Natural killer cell (primary cell): ENCODE results near the gene ACAT2. TPM values are rescaled to one million over a fixed set of nuclear protein-coding genes. Genes with fewer than 3 reads are reported as not detected.

ENCODE experiments used
- ATAC-seq, 3 donors: fragments of 150-1000 bp in 2 of 3; fragments of 200-7000 bp in 1 of 3; cut with Tn5 transposase; 1 replicate in 1 of 3; 2 replicates in 2 of 3; pipeline ENCODE4 v1.10.0; 2021; ENCODE audit warnings: mild to moderate bottlenecking in 2 of 3, moderate library complexity in 2 of 3
- DNase-seq, 2 donors: peaks; one replicate each; pipeline versions ENCODE4 v3.0.0 to v3.0.0-alpha.2; 2013 to 2021; ENCODE audit warnings: mixed read lengths in 1 of 2
- H3K27ac ChIP-seq: one replicate; pipeline ENCODE4 v1.5.1; 2013; ENCODE audit warnings: mild to moderate bottlenecking, low read length
- H3K27me3 ChIP-seq: one replicate; pipeline ENCODE4 v1.6.1; 2013; ENCODE audit warnings: low read length; ENCODE audit not compliant: control insufficient read depth, insufficient read depth
- H3K36me3 ChIP-seq: one replicate; pipeline ENCODE4 v1.6.1; 2013; ENCODE audit warnings: low read length; ENCODE audit not compliant: control insufficient read depth, insufficient read depth
- H3K4me1 ChIP-seq: one replicate; pipeline ENCODE4 v1.6.1; 2013; ENCODE audit warnings: low read length; ENCODE audit not compliant: control insufficient read depth, insufficient read depth
- H3K4me3 ChIP-seq: one replicate; pipeline ENCODE4 v1.5.1; 2013; ENCODE audit warnings: low read length
- H3K9me3 ChIP-seq: one replicate; pipeline ENCODE4 v1.6.1; 2013; ENCODE audit warnings: low read length; ENCODE audit not compliant: control insufficient read depth, insufficient read depth
- H3K27ac Mint-ChIP-seq, 2 donors: one replicate each; pipeline ENCODE4 v1.8.0; 2022; ENCODE audit warnings: mild to moderate bottlenecking in 2 of 2, mixed read lengths in 2 of 2, moderate library complexity in 1 of 2
- H3K27me3 Mint-ChIP-seq, 2 donors: one replicate each; pipeline ENCODE4 v1.8.0; 2022; ENCODE audit warnings: low read depth in 2 of 2, mixed read lengths in 2 of 2
- H3K36me3 Mint-ChIP-seq: one replicate; pipeline ENCODE4 v1.8.0; 2022; ENCODE audit warnings: mixed read lengths
- H3K4me1 Mint-ChIP-seq, 2 donors: one replicate each; pipeline ENCODE4 v1.8.0; 2022; ENCODE audit warnings: mixed read lengths in 2 of 2
- H3K4me3 Mint-ChIP-seq: one replicate; pipeline ENCODE4 v1.8.0; 2022; ENCODE audit warnings: mild to moderate bottlenecking, moderate library complexity, mixed read lengths
- H3K9me3 Mint-ChIP-seq, 2 donors: one replicate each; pipeline ENCODE4 v1.8.0; 2022; ENCODE audit warnings: mixed read lengths in 2 of 2
- CTCF ChIP-seq: fragments of 200-600 bp; IDR thresholded peaks from one replicate; pipeline ENCODE4 v1.8.0; 2022; ENCODE audit warnings: antibody characterized with exemption
- WGBS: methylation state at CpG from one replicate; pipeline ENCODE4 v1.1.7; 2013; ENCODE audit warnings: missing lambda C conversion rate; ENCODE audit not compliant: insufficient coverage; 5-methylcytosine and 5-hydroxymethylcytosine counted together
- intact Hi-C: fragments of 100-400 bp; cut with micrococcal nuclease; formaldehyde crosslinking; loops from one replicate; pipeline ENCODE4 v1.14.2; 2022
- total RNA-seq, 4 donors: library from RNA; stranded (reverse); fragments of 120-200 nt in 1 of 4; gene quantifications; one replicate each; pipeline versions ENCODE4 v1.2.3 to v1.2.4, GENCODE V29; 2013 to 2022

ACAT2 gene
- total RNA-seq, 3 donors from 2014 or later (not counting 1 experiment from before 2014, with no cell fraction given), result 21.7 to 31.7 (median 26.5) TPM

- Histone ChIP-seq H3K27ac (peak overlapping the region; percentile 81), H3K4me3 (peak overlapping the region; percentile 98), H3K4me1 (peaks cover 14% of the 10 kb centered on the region), H3K36me3 (peaks cover 26% of the 10 kb centered on the region), H3K27me3 (no peaks in the 10 kb centered on the region), H3K9me3 (no peaks in the 10 kb centered on the region)
- no peaks in the 10 kb centered on the region for H3K27me3 Mint-ChIP-seq
- intact Hi-C loops, result loop anchor here (1.0 kb wide), 1 partner anchor 34 kb away; the partner anchor contains the start of gene WTAP
- no peaks in the 10 kb centered on the region for H3K36me3 Mint-ChIP-seq
- WGBS, result 6% methylated on average over 45 of the region's 45 CpGs
- peaks cover 30 to 31% of the 10 kb centered on the region in 2 donors for H3K4me1 Mint-ChIP-seq
- no peak for ATAC-seq
- H3K4me3 Mint-ChIP-seq, result peak overlapping the region; percentile 94
- H3K27ac Mint-ChIP-seq, result peak overlapping the region; percentile 64 to 99
- H3K9me3 Mint-ChIP-seq, result no peaks in the 10 kb centered on the region
- no peak for TF ChIP-seq CTCF
- no peak for DNase-seq
Measured at GRCh38 chr6:159761129-159761872, 544 bp upstream of the ACAT2 start.

- Mint-ChIP-seq H3K27ac (peak overlapping the region; percentile 64 to 99), H3K4me3 (peak overlapping the region; percentile 94), H3K27me3 (no peaks in the 10 kb centered on the region), H3K9me3 (no peaks in the 10 kb centered on the region), H3K4me1 (peaks cover 30 to 31% of the 10 kb centered on the region in 2 donors), H3K36me3 (peaks cover under 1% of the 10 kb centered on the region)
- DNase-seq, result peak; percentile 45 to 71
- intact Hi-C loops, result loop anchor here (1.0 kb wide), 2 partner anchors 27 to 71 kb away; partner anchors contain the start of gene TCP1
- peak overlapping the region; percentile 98 for H3K4me3 ChIP-seq
- H3K27me3 ChIP-seq, result no peaks in the 10 kb centered on the region
- peaks cover 14% of the 10 kb centered on the region for H3K4me1 ChIP-seq
- peak overlapping the region; percentile 98 for H3K27ac ChIP-seq
- ATAC-seq, result peak; percentile 22 to 45 (median 32)
- 17% methylated on average over 16 of the region's 16 CpGs for WGBS
- no peaks in the 10 kb centered on the region for H3K9me3 ChIP-seq
- peaks cover 26% of the 10 kb centered on the region for H3K36me3 ChIP-seq
- no peak for TF ChIP-seq CTCF
Measured at GRCh38 chr6:159762681-159763293, 942 bp downstream of the ACAT2 start.

- Mint-ChIP-seq H3K27me3 (no peaks in the 10 kb centered on the region), H3K4me3 (no peak overlapping the region), H3K4me1 (peaks cover 10 to 12% of the 10 kb centered on the region in 2 donors), H3K9me3 (no peaks in the 10 kb centered on the region), H3K36me3 (peaks cover 37% of the 10 kb centered on the region), H3K27ac (no peak overlapping the region)
- peaks cover 42% of the 10 kb centered on the region for H3K36me3 ChIP-seq
- TF ChIP-seq CTCF, result no peak
- no peak for DNase-seq
- H3K4me1 ChIP-seq, result peaks cover 8% of the 10 kb centered on the region
- no peaks in the 10 kb centered on the region for H3K9me3 ChIP-seq
- H3K27ac ChIP-seq, result no peak overlapping the region
- H3K4me3 ChIP-seq, result no peak overlapping the region
- intact Hi-C loops, result no loop called here
- H3K27me3 ChIP-seq, result no peaks in the 10 kb centered on the region
- ATAC-seq, result no peak
Measured at GRCh38 chr6:159766906-159767305, 5.1 kb downstream of the ACAT2 start.
